Rectal smooth muscle tissue (tissue), 1 donor: ENCODE measurements around the gene ELOA.
"Not testable (repeated sequence)": the region's sequence is repeated elsewhere in the genome, so short reads cannot be mapped to it uniquely, and the experiment has no call there.

Source experiments
- H3K27ac ChIP-seq: one replicate; pipeline ENCODE4 v1.7.0; 2013; ENCODE audit warnings: low read depth, low read length, inconsistent platforms
- H3K27me3 ChIP-seq: one replicate; pipeline ENCODE4 v1.7.0; 2013; ENCODE audit warnings: low read length; ENCODE audit not compliant: control insufficient read depth, insufficient read depth
- H3K36me3 ChIP-seq: one replicate; pipeline ENCODE4 v1.7.0; 2013; ENCODE audit warnings: low read length; ENCODE audit not compliant: control insufficient read depth, insufficient read depth
- H3K4me1 ChIP-seq: one replicate; pipeline ENCODE4 v1.7.0; 2013; ENCODE audit warnings: low read length; ENCODE audit not compliant: control insufficient read depth, insufficient read depth
- H3K4me3 ChIP-seq: one replicate; pipeline ENCODE4 v1.7.0; 2013; ENCODE audit warnings: low read length
- H3K9ac ChIP-seq: one replicate; pipeline ENCODE4 v1.7.0; 2013; ENCODE audit warnings: low read length

Gene ELOA

DNA sequence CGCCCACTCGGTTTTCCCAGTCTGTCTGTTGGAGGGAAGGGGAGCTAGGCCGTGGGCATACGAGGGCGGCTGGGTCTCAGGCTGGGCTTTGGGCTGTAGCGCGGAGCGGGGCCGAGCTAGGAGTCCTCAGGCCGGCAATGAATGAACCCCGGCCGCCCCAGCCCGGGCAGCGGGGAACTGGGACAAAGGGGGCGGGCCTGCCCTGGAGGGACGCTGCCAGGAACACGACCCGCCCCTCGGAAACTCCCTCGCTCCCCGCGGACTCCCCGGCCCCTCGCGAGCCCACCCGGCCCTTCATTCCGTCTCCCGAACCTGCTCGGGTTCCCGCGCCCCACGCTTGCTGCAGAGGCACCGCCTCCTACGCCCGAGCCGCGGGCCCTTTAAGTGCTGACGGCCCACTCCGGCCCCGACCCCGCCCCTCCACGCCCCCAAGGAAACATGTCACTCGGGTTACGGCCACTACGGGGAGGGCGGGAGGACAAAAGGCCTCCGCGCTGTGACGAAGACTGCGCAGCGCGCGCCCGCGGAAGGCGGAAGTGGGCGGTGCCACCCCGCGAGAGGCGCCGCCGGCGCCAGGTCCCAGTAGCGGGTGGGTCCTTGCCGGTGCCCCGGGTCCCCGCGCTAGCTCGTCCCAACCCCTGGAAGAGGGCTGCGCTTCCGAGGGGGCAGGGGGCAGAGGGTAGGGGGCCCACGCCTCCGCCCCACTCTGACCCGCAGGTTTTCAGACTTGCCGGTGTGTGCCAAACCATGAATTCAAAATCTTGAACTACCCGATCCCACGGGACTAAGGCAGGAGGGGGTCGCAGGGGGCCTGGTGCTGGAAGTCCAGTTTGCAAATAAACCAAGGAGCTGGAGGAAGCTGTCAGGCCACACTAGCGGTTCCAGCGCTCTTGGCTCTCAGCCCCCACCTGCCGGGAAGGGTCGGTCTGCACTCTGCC is 57.4 kb downstream of the ELOA start, which contains the start of gene GALE:
TSS of gene GALE (minus strand) at position 355 of the 938 bp plus-strand sequence. CDS start 1,747 bp downstream, outside the sequence.
- no peaks in the 10 kb centered on the region for H3K27me3 ChIP-seq
- peak within 1 kb of the TSS; percentile 94 for H3K4me3 ChIP-seq
- H3K4me1 ChIP-seq: peaks cover 9% of the 10 kb centered on the region
- peak within 1 kb of the TSS; percentile 70 for H3K9ac ChIP-seq
- H3K36me3 ChIP-seq: peaks cover 3% of the 10 kb centered on the region
- peak within 1 kb of the TSS; percentile 88 for H3K27ac ChIP-seq

DNA sequence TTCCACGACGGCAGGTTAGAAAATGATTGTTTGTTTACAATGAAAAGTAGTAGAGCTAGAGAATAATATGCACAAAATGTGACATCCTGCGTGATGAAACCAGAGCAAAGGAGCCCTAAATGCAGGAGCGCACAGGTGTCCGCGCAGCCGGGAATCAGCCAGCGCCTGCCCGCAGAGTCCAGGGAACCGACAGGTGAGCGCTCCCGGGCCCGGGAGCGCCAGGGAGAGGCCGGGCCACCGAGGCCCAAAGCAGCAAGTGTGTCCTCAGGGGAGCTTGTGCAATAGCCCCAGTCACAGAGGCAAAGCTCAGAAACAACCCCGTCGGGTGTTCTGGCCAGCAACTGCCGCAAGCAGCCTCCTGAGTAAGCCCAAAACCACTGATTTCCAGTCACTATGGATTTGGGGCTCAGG is 58.1 kb downstream of the ELOA start:
- Histone ChIP-seq H3K36me3 (peaks cover 5% of the 10 kb centered on the region), H3K4me1 (peaks cover 9% of the 10 kb centered on the region), H3K27ac (peak overlapping the region; percentile 88), H3K9ac (peak overlapping the region; percentile 61), H3K27me3 (no peaks in the 10 kb centered on the region), H3K4me3 (peak overlapping the region; percentile 73)

DNA sequence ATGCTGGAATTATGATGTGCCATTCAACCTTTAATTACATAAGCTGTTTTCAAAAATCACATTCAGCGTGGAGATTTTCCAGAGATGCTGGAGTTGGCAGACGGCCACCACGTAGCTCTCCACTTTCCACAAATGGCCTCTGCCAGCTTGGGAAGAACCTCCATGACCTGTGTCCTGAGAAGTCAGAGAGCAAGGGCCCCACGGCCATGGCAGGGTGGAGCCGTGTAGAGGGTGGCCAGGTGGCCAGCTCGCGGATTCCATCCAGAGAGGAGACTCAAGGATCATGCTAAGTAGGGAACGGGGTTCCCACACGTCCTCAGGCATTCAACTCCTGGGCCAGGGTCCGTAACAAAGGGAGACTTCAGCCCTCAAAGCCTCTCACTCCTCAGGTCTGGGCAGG is 58.6 kb downstream of the ELOA start:
- no peak overlapping the region for H3K9ac ChIP-seq
- H3K36me3 ChIP-seq: peaks cover 6% of the 10 kb centered on the region
- no peaks in the 10 kb centered on the region for H3K27me3 ChIP-seq
- peaks cover 9% of the 10 kb centered on the region for H3K4me1 ChIP-seq
- no peak overlapping the region for H3K27ac ChIP-seq
- H3K4me3 ChIP-seq: no peak overlapping the region

DNA sequence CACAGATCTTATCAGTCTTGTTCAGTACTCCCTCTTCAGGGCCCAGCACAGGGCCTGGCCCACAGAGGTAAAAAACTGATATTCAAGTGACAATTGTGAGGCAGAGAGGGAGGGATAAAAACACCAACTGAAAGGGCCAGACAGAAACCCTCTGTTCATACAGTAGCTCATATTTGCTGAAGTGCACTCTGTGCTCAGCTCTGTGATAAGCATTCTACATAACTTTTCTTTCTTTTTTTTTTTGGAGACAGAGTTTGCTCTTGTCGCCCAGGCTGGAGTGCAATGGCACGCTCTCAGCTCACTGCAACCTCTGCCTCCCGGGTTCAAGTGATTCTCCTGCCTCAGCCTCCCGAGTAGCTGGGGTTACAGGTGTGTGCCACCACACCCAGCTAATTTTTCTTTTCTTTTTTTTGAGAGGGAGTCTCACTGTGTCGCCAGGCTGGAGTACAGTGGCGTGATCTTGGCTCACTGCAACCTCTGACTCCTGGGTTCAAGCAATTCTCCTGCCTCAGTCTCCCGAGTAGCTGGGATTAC is 59.6 kb downstream of the ELOA start:
- H3K27me3 ChIP-seq, H3K36me3 ChIP-seq, H3K9ac ChIP-seq, H3K4me1 ChIP-seq, H3K4me3 ChIP-seq, H3K27ac ChIP-seq: not testable (repeated sequence)

DNA sequence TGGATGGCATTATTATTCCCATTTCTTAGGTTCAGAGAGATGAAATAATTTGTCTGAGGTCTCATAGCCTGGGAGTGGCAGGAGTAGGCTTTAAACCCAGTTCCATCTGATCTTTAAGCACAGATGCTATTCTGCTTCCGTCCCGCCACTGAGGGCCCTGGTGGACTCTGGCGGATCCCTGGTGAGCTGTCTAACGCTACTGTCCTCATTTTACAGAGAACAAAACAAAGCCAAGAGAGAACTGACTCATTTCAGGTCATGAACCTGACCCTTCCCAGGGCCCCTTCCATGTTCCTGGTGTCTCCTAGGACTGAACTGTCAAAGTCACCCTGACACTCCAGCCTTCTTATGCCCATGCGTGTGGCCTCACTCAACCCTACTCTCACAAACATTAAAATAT is 60.4 kb downstream of the ELOA start:
- H3K9ac ChIP-seq: no peak overlapping the region
- peaks cover 3% of the 10 kb centered on the region for H3K36me3 ChIP-seq
- H3K27me3 ChIP-seq: no peaks in the 10 kb centered on the region
- H3K27ac ChIP-seq: no peak overlapping the region
- no peak overlapping the region for H3K4me3 ChIP-seq
- peaks cover 9% of the 10 kb centered on the region for H3K4me1 ChIP-seq

DNA sequence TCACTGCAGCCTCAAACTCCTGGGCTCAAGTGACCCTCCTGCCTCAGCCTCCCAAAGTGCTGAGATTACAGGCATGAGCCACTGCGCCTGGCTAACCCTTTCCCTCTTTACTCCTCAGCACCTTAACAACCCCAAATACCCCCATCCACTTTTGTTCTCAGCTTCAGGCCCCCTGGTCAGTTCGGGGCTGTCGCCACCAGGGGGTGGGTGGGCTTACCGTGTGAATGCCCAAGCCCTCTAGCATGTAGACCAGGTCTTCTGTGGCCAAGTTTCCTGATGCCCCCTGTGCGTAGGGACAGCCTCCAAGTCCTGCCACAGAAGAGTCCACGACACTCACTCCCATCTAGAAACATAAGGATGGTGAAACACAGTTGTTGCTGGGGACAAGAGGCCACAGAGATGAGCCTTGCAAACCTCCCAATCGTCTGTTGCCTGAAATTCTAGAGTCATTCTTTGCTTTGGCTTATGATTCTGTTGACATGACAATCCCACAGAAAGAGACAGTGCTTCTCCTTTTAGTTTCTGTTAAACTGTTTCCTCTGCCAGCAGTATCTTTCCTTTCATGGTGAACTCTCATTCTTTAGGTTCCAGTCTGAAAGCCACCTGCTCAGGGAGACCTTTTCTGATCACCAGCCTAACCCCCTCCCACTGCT is 61.0 kb downstream of the ELOA start:
- Histone ChIP-seq H3K4me3 (no peak overlapping the region), H3K27ac (no peak overlapping the region), H3K36me3 (peaks cover 3% of the 10 kb centered on the region), H3K4me1 (peaks cover 8% of the 10 kb centered on the region), H3K9ac (no peak overlapping the region), H3K27me3 (no peaks in the 10 kb centered on the region)

DNA sequence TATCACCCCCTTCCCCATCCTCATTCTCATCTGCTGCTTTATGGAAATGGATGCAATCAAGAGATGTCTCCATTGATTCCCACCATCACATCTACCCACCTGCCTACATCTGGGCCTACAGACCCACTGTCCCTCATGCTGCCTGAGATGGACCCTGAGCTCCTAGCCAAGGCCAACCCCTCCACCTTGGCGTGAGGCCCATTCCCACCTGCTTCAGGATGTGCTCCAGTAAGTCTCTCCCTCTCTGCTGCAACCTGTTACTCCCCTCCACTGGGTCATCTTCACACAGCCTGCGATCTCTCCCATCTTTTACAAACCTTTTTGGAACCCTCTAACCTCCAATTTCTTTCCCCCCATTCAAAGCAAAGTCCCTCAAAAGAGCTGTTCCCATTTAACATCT is 61.8 kb downstream of the ELOA start:
- H3K4me1 ChIP-seq: peaks cover 3% of the 10 kb centered on the region
- peaks cover 3% of the 10 kb centered on the region for H3K36me3 ChIP-seq

DNA sequence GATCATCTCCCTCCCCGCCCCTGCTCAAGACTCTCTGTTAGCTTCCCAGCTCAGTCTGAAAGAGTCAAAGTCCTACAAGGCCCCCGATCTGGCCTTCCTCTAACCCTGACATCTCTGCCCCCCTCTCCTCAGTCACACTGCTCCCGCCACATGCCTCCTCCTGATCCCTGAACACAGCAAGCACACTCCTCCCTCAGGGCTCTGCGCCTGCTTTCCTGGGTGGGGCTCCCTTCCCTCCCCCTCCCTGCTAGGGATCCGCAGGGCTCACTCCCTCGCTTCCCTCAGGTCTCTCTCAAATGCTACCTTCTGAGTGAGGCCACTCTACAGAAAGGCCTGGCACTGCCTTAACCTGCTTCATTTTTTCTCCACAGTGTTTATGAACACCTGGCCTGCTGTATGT is 63.0 kb downstream of the ELOA start:
- Histone ChIP-seq H3K4me3 (no peak overlapping the region), H3K9ac (no peak overlapping the region), H3K36me3 (peaks cover 9% of the 10 kb centered on the region), H3K27ac (no peak overlapping the region), H3K4me1 (peaks cover 3% of the 10 kb centered on the region), H3K27me3 (no peaks in the 10 kb centered on the region)

More for the DNA sequence above, 61.8 kb downstream of the ELOA start:
- Histone ChIP-seq H3K27ac (no peak overlapping the region), H3K9ac (no peak overlapping the region), H3K27me3 (no peaks in the 10 kb centered on the region), H3K4me3 (no peak overlapping the region)

DNA sequence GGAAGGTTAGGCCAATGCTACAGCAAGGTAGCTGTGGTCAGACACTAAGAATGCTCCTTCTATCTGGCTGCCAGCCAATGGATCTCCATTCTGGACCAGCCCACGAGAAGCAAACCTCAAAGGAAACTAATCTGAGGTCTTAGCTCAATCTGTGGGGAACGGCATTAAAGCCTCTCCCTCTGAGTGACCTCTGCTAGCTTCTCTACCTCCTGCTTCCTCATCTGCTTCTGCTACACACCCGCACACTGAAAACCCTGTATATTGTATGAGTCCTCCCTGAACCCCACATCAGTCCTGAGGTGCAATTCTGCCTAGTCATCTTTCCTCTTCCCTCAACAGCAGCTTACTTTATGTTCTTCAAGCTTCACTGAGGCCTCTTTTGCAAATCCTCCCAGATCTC is 64.2 kb downstream of the ELOA start:
- peaks cover 16% of the 10 kb centered on the region for H3K36me3 ChIP-seq
- no peak overlapping the region for H3K27ac ChIP-seq

DNA sequence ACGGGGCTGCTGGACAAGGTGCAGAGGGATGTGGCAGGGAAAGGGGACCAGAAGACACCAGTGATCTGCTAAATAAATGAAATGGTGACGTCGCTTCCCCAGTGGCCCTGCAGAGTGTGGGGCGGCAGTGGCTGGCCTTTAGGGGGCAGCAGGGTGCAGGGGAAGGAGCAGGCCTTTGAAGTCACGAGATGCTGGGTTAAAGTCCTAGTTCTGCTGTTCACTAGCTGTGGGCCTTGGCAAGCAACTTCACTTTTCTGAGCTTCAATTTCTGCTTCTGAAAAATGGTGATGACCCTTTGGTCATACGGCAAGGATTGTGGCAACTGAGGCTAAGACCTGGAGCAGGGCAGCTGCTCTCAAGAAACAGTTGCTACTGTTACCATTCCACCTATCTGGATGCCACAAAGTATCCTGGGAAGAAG is 66.5 kb downstream of the ELOA start:
- no peak overlapping the region for H3K27ac ChIP-seq
- H3K4me1 ChIP-seq: no peaks in the 10 kb centered on the region
- no peak overlapping the region for H3K4me3 ChIP-seq
- peaks cover 22% of the 10 kb centered on the region for H3K36me3 ChIP-seq
- H3K27me3 ChIP-seq: no peaks in the 10 kb centered on the region
- no peak overlapping the region for H3K9ac ChIP-seq

More for the DNA sequence above, 64.2 kb downstream of the ELOA start:
- no peak overlapping the region for H3K4me3 ChIP-seq
- no peak overlapping the region for H3K9ac ChIP-seq
- no peaks in the 10 kb centered on the region for H3K4me1 ChIP-seq
- H3K27me3 ChIP-seq: no peaks in the 10 kb centered on the region

DNA sequence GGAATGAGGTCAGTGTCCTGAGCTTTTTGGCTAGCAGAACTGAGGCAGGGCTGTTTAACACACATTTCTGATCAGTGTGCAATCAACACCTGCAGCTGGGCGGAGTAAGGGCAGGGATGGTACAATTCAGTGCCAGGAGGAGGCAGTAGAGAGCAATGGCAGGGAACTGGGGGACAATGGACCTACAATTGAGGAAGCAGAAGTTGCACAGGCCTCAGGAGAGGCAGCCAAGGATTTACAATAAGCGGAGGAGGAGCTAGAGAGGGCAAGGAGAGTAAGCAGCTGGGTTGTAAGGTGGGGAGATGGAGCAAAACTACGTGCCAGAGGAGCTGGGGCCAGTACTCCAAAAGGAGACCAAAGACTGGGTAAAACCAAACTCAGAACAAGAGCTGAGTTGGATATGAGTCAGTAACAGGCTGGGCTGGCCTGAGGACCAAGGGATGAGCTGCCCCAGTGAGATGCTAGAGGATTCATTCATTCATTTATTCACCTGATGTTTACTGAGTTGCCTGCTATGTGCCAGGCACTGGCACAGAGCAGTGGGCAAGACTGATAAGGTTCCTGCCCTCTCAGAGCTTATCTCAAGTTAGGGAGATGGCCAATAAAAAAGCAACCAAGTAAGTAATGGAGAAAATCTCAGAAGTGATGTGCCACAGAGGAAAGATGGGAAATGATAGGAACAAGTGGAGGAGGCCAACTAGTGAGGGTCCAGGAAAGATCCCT is 67.7 kb downstream of the ELOA start:
- Histone ChIP-seq H3K4me3 (no peak overlapping the region), H3K9ac (no peak overlapping the region), H3K4me1 (no peaks in the 10 kb centered on the region), H3K27ac (no peak overlapping the region), H3K36me3 (peaks cover 25% of the 10 kb centered on the region), H3K27me3 (no peaks in the 10 kb centered on the region)
